Tibial nerve (tissue), 4 donors: ENCODE results near the gene PDIA5. TPM values are rescaled to one million over a fixed set of nuclear protein-coding genes. Genes with fewer than 3 reads are reported as not detected.

Experiments
- DNase-seq, 2 donors: peaks; one replicate each; pipeline ENCODE4 v3.0.0-alpha.2; 2019; ENCODE audit warnings: low spot score in 2 of 2
- H3K27ac ChIP-seq, 4 donors: fragments of 200-600 bp; sonication (generic) in 3 of 4; one replicate each; pipeline ENCODE4 v1.5.1; 2017 to 2019; ENCODE audit warnings: mild to moderate bottlenecking in 1 of 4
- H3K27me3 ChIP-seq, 2 donors: fragments of 200-600 bp; sonication (generic) in 1 of 2; one replicate each; pipeline versions ENCODE4 v1.5.1 to v1.6.0; 2017 to 2019
- H3K36me3 ChIP-seq, 3 donors: fragments of 200-600 bp; sonication (generic); one replicate each; pipeline ENCODE4 v1.5.1; 2018 to 2019
- H3K4me1 ChIP-seq, 4 donors: fragments of 200-600 bp; sonication (generic) in 3 of 4; one replicate each; pipeline ENCODE4 v1.5.1; 2017 to 2019
- H3K4me3 ChIP-seq, 4 donors: fragments of 200-600 bp; sonication (generic) in 3 of 4; one replicate each; pipeline ENCODE4 v1.5.1; 2017 to 2019; ENCODE audit warnings: mild to moderate bottlenecking in 1 of 4, moderate library complexity in 1 of 4
- H3K9me3 ChIP-seq, 4 donors: fragments of 200-600 bp; sonication (generic) in 3 of 4; one replicate each; pipeline ENCODE4 v1.5.1; 2017 to 2019
- EP300 ChIP-seq, 2 donors: sonication (generic); formaldehyde crosslinking; IDR thresholded peaks; one replicate each; pipeline ENCODE4 v1.6.1; 2017; ENCODE audit warnings: antibody characterized with exemption in 2 of 2, mild to moderate bottlenecking in 1 of 2
- POLR2A ChIP-seq, 2 donors: fragments of 450-650 bp; IDR thresholded peaks; one replicate each; pipeline ENCODE4 v1.6.1; 2017; ENCODE audit warnings: antibody characterized with exemption in 2 of 2, mild to moderate bottlenecking in 2 of 2, moderate library complexity in 2 of 2
- WGBS, 2 donors: methylation state at CpG; one replicate each; pipeline ENCODE4 v1.1.5; 2018; 5-methylcytosine and 5-hydroxymethylcytosine counted together
- total RNA-seq, 4 donors: library from RNA; depleted of rRNA; stranded (reverse); fragments of >200 nt; gene quantifications; one replicate each; pipeline ENCODE4 v1.1.0, GENCODE V29; 2016
- TF ChIP-seq, protein P1 (sequence below), 5 experiments: fragments of 200-600 bp in 3 of 5; fragments of 450-650 bp in 2 of 5; sonication (generic) in 3 of 5; IDR thresholded peaks; one replicate each; pipeline ENCODE4 v1.5.1; 2016 to 2019; ENCODE audit warnings: antibody characterized with exemption in 5 of 5, mild to moderate bottlenecking in 3 of 5, moderate library complexity in 2 of 5

The PDIA5 gene
- total RNA-seq, 4 donors from 2014 or later, result 18.3 to 41.0 (median 20.3) TPM

DNA sequence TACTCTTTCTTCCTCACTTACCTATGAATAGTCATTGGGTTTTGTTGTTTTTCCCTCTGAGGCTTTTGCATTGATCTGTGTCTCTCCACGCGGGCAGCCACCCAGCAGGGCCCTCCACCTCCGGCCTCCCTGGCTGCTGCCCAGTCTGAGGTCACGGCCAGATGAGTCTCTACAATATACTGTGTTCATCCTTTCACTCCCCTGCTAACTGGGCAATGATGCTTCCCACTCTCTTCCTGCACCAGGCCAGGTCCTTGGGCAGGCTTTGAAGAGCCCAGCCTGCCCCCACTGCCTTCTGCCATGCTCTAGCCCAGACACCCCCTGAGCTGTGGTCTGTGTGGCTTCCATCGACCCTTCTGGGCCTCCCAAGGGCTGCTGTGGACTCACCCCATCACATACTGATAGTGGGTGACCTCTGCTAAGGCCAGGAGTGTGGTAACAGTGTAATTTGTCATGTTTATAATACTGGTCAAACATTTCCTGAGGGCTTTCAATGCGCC lies 18.0 kb downstream of the PDIA5 start:
- no peaks in the 10 kb centered on the region for H3K36me3 ChIP-seq
- H3K4me3 ChIP-seq, result no peak overlapping the region
- H3K27ac ChIP-seq, result peak overlapping the region in 2 of 4 donors; percentile 1 to 61
- H3K4me1 ChIP-seq, result peaks cover 0 to 79% (median 20%) of the 10 kb centered on the region in 4 donors
- H3K27me3 ChIP-seq, result no peaks in the 10 kb centered on the region
- WGBS, 2 donors, result 58 to 70% methylated on average over 6 of the region's 6 CpGs
- H3K9me3 ChIP-seq, result no peaks in the 10 kb centered on the region
- no peak for TF ChIP-seq POLR2A (IDR thresholded peaks at IDR 0.05)
- TF ChIP-seq, protein P1, sequence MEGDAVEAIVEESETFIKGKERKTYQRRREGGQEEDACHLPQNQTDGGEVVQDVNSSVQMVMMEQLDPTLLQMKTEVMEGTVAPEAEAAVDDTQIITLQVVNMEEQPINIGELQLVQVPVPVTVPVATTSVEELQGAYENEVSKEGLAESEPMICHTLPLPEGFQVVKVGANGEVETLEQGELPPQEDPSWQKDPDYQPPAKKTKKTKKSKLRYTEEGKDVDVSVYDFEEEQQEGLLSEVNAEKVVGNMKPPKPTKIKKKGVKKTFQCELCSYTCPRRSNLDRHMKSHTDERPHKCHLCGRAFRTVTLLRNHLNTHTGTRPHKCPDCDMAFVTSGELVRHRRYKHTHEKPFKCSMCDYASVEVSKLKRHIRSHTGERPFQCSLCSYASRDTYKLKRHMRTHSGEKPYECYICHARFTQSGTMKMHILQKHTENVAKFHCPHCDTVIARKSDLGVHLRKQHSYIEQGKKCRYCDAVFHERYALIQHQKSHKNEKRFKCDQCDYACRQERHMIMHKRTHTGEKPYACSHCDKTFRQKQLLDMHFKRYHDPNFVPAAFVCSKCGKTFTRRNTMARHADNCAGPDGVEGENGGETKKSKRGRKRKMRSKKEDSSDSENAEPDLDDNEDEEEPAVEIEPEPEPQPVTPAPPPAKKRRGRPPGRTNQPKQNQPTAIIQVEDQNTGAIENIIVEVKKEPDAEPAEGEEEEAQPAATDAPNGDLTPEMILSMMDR (IDR thresholded peaks at IDR 0.05), result no peak
- TF ChIP-seq EP300 (IDR thresholded peaks at IDR 0.05), result no peak
- DNase-seq, result no peak

GRCh38 chr3:123085293-123085931 lies 18.6 kb downstream of the PDIA5 start:
- no peak for TF ChIP-seq EP300 (IDR thresholded peaks at IDR 0.05)
- no peak for TF ChIP-seq POLR2A (IDR thresholded peaks at IDR 0.05)
- TF ChIP-seq, protein P1 (IDR thresholded peaks at IDR 0.05), result no peak
- Histone ChIP-seq H3K9me3 (no peaks in the 10 kb centered on the region), H3K36me3 (no peaks in the 10 kb centered on the region), H3K4me1 (peaks cover 0 to 85% (median 20%) of the 10 kb centered on the region in 4 donors), H3K4me3 (no peak overlapping the region), H3K27me3 (no peaks in the 10 kb centered on the region), H3K27ac (peak overlapping the region in 2 of 4 donors; percentile 1 to 61)
- no peak for DNase-seq
- WGBS, 2 donors, result 49 to 72% methylated on average over 10 of the region's 10 CpGs

GRCh38 chr3:123085932-123086627 lies 19.3 kb downstream of the PDIA5 start:
- H3K4me3 ChIP-seq, result no peak overlapping the region
- no peak for TF ChIP-seq EP300 (IDR thresholded peaks at IDR 0.05)
- no peak for TF ChIP-seq POLR2A (IDR thresholded peaks at IDR 0.05)
- TF ChIP-seq, protein P1 (IDR thresholded peaks at IDR 0.05), result no peak
- H3K36me3 ChIP-seq, result peaks cover 0 to 3% (median 0%) of the 10 kb centered on the region in 3 donors
- H3K27ac ChIP-seq, result peak overlapping the region in 2 of 4 donors; percentile 1 to 61
- DNase-seq, result no peak
- no peaks in the 10 kb centered on the region for H3K9me3 ChIP-seq
- no peaks in the 10 kb centered on the region for H3K27me3 ChIP-seq
- 72 to 77% methylated on average over 5 of the region's 5 CpGs for WGBS, 2 donors
- peaks cover 0 to 82% (median 20%) of the 10 kb centered on the region in 4 donors for H3K4me1 ChIP-seq

DNA sequence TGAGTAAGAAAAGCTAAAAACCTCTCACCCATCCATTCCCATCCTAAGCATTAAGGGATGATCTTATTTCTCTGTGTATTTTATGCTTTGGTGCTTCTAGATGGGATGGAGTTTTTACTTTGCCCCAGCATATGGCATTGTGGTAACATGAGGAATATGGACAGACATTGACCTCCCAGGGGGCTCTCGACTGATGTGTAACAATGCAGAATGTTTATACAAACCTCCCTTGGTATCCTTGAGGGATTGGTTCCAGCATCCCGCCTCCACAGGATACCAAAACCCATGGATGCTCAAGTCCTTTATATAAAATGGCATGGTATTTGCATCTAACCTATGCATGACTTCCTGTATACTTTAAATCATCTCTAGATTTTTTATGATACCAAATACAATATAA lies 21.6 kb downstream of the PDIA5 start:
- WGBS, 2 donors, result 78% methylated on average over 2 of the region's 2 CpGs
- H3K27me3 ChIP-seq, result no peaks in the 10 kb centered on the region
- peaks cover 0 to 26% (median 5%) of the 10 kb centered on the region in 3 donors for H3K36me3 ChIP-seq
- no peak for DNase-seq
- H3K27ac ChIP-seq, result no peak overlapping the region
- no peak for TF ChIP-seq EP300 (IDR thresholded peaks at IDR 0.05)
- no peak for TF ChIP-seq POLR2A (IDR thresholded peaks at IDR 0.05)
- TF ChIP-seq, protein P1 (IDR thresholded peaks at IDR 0.05), result no peak
- H3K9me3 ChIP-seq, result no peaks in the 10 kb centered on the region
- H3K4me3 ChIP-seq, result no peak overlapping the region
- peaks cover 0 to 61% (median 14%) of the 10 kb centered on the region in 4 donors for H3K4me1 ChIP-seq
